ENCODE results near the gene SERTAD2. TPM values are rescaled to one million over a fixed set of nuclear protein-coding genes. Genes with fewer than 3 reads are reported as not detected.

The SERTAD2 gene
- total RNA-seq, 1 donor from 2014 or later, result 14.5 TPM

DNA sequence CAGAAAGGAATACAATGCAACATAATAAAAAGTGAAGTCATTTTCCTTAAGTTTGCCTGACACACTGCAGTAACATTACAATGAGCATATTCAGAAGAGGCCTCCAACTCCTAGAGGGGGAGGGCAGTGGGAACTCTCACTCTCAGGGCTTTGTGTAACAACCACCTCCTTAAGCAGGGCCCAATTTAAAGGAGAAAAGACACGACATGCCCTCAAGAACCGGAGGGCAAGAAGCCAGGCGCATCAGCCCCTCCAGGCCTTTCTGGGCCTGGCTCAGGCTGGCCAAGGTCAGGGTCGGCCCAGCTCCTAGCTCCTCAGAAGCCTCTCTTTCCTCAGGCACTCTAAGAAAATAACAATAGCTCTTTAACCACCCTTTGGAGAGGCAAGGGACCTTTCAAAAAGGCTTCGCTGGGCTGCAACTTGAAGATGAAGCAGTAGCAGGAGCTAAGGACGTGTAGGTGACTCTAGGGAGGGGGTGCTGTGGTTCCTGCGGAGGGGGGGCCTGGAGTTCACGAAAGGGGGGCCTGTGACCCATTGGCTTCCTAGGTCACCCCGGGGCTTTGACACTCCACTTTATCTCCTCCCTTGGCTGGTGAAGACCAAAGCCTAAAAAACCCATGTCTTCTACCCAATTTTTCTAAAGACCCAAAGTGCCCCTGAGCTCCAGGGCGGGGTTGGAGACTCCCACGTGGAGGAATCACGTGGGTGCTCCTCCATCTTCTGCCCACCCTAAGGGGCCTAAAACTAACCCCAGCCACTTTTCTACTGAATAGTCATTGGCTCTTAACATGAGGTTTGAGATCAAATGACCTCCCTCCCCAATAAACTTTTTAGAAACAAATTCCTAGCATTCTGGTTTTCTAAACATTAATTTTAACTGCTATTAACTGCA lies 13.3 kb downstream of the SERTAD2 start:
- Histone ChIP-seq H3K4me3 (no peak overlapping the region), H3K27ac (replicated peaks) (no peak overlapping the region), H3K4me1 (peaks cover 82% of the 10 kb centered on the region), H3K27me3 (ENCODE audit: low read depth) (no peaks in the 10 kb centered on the region), H3K36me3 (peaks cover 12% of the 10 kb centered on the region), H3K9me3 (replicated peaks) (no peaks in the 10 kb centered on the region)
- intact Hi-C loops (cut with micrococcal nuclease), result no loop called here
- no peak for TF ChIP-seq CTCF (IDR thresholded peaks at IDR 0.05; ENCODE audit: borderline replicate concordance)
- DNase-seq, result no peak

DNA sequence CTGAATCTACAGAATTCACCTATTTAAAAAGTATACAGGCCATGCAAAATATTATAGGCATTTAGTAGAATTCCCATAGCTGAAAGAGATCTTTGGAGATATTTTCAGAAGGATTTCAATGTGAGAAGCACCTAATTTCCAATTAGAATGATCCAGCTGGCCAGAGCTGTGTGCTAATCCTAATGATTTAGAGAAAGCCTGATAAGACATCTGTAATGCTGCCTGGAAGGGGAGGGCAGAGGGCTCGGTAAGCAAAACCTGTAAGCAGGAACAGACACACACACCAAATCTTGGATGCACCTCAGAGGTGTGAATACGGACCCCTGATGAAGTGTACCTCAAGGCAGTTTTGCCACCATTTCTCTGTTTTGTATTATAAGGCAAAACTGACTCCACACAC lies 14.0 kb downstream of the SERTAD2 start:
- Histone ChIP-seq H3K4me1 (peaks cover 78% of the 10 kb centered on the region), H3K4me3 (no peak overlapping the region), H3K9me3 (replicated peaks) (no peaks in the 10 kb centered on the region), H3K36me3 (peaks cover 20% of the 10 kb centered on the region), H3K27ac (replicated peaks) (no peak overlapping the region), H3K27me3 (ENCODE audit: low read depth) (no peaks in the 10 kb centered on the region)
- no peak for DNase-seq
- no peak for TF ChIP-seq CTCF (IDR thresholded peaks at IDR 0.05; ENCODE audit: borderline replicate concordance)
- intact Hi-C loops (cut with micrococcal nuclease), result no loop called here

- Histone ChIP-seq H3K27me3 (ENCODE audit: low read depth) (no peaks in the 10 kb centered on the region), H3K9me3 (replicated peaks) (no peaks in the 10 kb centered on the region), H3K4me1 (peaks cover 71% of the 10 kb centered on the region), H3K27ac (replicated peaks) (no peak overlapping the region), H3K36me3 (peaks cover 30% of the 10 kb centered on the region), H3K4me3 (no peak overlapping the region)
- no peak for DNase-seq
- intact Hi-C loops (cut with micrococcal nuclease), result no loop called here
- no peak for TF ChIP-seq CTCF (IDR thresholded peaks at IDR 0.05; ENCODE audit: borderline replicate concordance)
These were observed 15.1 kb downstream of the SERTAD2 start for GRCh38 chr2:64638502-64639120.

DNA sequence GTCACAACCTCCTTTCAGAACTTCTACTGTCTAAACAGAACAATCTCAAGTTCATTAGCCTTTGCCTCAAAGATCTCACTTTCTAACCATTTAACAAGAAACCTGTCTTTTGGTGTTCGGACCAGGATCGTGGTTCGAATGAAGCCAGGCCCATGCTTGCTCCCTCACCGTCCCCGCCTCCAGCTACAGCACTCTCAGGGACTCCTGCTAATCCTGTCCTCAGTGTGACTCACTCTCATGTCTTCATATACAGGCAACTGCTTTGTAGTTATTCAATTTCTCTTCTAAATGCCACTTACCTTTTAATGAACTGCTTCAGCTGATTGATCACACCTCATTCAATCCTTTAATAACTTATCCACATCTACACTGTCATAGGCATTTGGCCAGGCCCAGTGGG lies 15.8 kb downstream of the SERTAD2 start:
- TF ChIP-seq CTCF (IDR thresholded peaks at IDR 0.05; ENCODE audit: borderline replicate concordance), result no peak
- DNase-seq, result no peak
- Histone ChIP-seq H3K9me3 (replicated peaks) (no peaks in the 10 kb centered on the region), H3K27me3 (ENCODE audit: low read depth) (no peaks in the 10 kb centered on the region), H3K27ac (replicated peaks) (no peak overlapping the region), H3K36me3 (peaks cover 37% of the 10 kb centered on the region), H3K4me1 (peaks cover 64% of the 10 kb centered on the region), H3K4me3 (no peak overlapping the region)
- intact Hi-C loops (cut with micrococcal nuclease), result no loop called here

GRCh38 chr2:64637000-64637635 lies 16.6 kb downstream of the SERTAD2 start:
- no peaks in the 10 kb centered on the region for H3K9me3 ChIP-seq (replicated peaks)
- no peak overlapping the region for H3K4me3 ChIP-seq
- no peak for DNase-seq
- H3K4me1 ChIP-seq, result peaks cover 61% of the 10 kb centered on the region
- no peak overlapping the region for H3K27ac ChIP-seq (replicated peaks)
- H3K36me3 ChIP-seq, result peaks cover 37% of the 10 kb centered on the region
- no peak for TF ChIP-seq CTCF (IDR thresholded peaks at IDR 0.05; ENCODE audit: borderline replicate concordance)
- intact Hi-C loops (cut with micrococcal nuclease), result no loop called here
- no peaks in the 10 kb centered on the region for H3K27me3 ChIP-seq (ENCODE audit: low read depth)

All from left ventricle myocardium inferior (tissue), 1 donor.